ENCODE data around the gene ADGRA1.
"Not testable (repeated sequence)": the region's sequence is repeated elsewhere in the genome, so short reads cannot be mapped to it uniquely, and the experiment has no call there.

The ADGRA1 gene

GRCh38 chr10:133050371-133050770 lies 37.4 kb upstream of the ADGRA1 start:
- H3K9ac ChIP-seq = no peak overlapping the region
- no peaks in the 10 kb centered on the region for H3K4me1 ChIP-seq (ENCODE audit: low read depth, poor library complexity, severe bottlenecking)
- H4K20me1 ChIP-seq (ENCODE audit: insufficient read depth) = no peaks in the 10 kb centered on the region
- no peaks in the 10 kb centered on the region for H3K79me2 ChIP-seq (ENCODE audit: insufficient read depth, low read depth)
- H3K27me3 ChIP-seq (ENCODE audit: insufficient read depth, low read depth) = peaks cover 16% of the 10 kb centered on the region; the same call in 1 of the 2 replicates
- H3K4me3 ChIP-seq (IDR thresholded peaks at IDR 0.05; ENCODE audit: insufficient read depth, low read depth, low read length) = no peak overlapping the region
- H2AFZ ChIP-seq (ENCODE audit: low read depth) = no peak overlapping the region
- no peak for TF ChIP-seq CTCF (conservative IDR thresholded peaks at IDR 0.05; ENCODE audit: low read depth, low read length)
- no peak overlapping the region for H3K27ac ChIP-seq
- H3K36me3 ChIP-seq (ENCODE audit: insufficient read depth) = no peaks in the 10 kb centered on the region
- H3K4me2 ChIP-seq = no peak overlapping the region

DNA sequence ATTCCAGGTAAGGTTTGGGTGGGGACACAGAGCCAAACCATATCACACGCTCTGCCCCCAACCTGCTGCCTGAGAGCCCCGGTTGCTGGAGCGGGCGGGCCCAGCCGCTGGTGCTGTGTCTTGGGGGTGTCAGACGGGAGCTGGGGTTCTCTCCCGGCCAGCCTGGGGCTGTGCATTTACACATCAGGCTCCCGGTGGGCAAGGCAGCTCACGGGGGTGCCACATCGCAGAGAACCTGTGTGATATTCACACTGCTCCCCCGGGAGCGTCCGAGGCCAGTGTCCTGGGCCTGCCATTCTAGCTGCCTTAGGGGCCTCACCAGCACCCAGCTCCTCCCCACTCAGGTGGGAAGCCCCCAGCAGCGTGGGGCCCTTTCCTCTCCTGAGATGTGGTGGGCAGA lies 35.6 kb upstream of the ADGRA1 start:
- no peaks in the 10 kb centered on the region for H3K36me3 ChIP-seq (ENCODE audit: insufficient read depth)
- no peak for TF ChIP-seq CTCF (conservative IDR thresholded peaks at IDR 0.05; ENCODE audit: low read depth, low read length)
- no peaks in the 10 kb centered on the region for H3K4me1 ChIP-seq (ENCODE audit: low read depth, poor library complexity, severe bottlenecking)
- peaks cover under 1% of the 10 kb centered on the region; the same call in 1 of the 2 replicates for H3K27me3 ChIP-seq (ENCODE audit: insufficient read depth, low read depth)
- H3K79me2 ChIP-seq (ENCODE audit: insufficient read depth, low read depth) = no peaks in the 10 kb centered on the region
- H4K20me1 ChIP-seq (ENCODE audit: insufficient read depth) = no peaks in the 10 kb centered on the region
- H3K27ac ChIP-seq = no peak overlapping the region
- H3K9ac ChIP-seq = no peak overlapping the region
- H3K4me2 ChIP-seq = no peak overlapping the region
- no peak overlapping the region for H3K4me3 ChIP-seq (IDR thresholded peaks at IDR 0.05; ENCODE audit: insufficient read depth, low read depth, low read length)
- no peak overlapping the region for H2AFZ ChIP-seq (ENCODE audit: low read depth)

GRCh38 chr10:133053527-133054133 lies 34.1 kb upstream of the ADGRA1 start:
- H3K4me3 ChIP-seq (IDR thresholded peaks at IDR 0.05; ENCODE audit: insufficient read depth, low read depth, low read length); H3K4me2 ChIP-seq; H4K20me1 ChIP-seq (ENCODE audit: insufficient read depth); H3K4me1 ChIP-seq (ENCODE audit: low read depth, poor library complexity, severe bottlenecking); H3K9ac ChIP-seq; H3K79me2 ChIP-seq (ENCODE audit: insufficient read depth, low read depth); H2AFZ ChIP-seq (ENCODE audit: low read depth); H3K36me3 ChIP-seq (ENCODE audit: insufficient read depth); H3K27ac ChIP-seq; H3K27me3 ChIP-seq (ENCODE audit: insufficient read depth, low read depth): not testable (repeated sequence)

- no peak overlapping the region for H3K27ac ChIP-seq
- no peaks in the 10 kb centered on the region for H3K79me2 ChIP-seq (ENCODE audit: insufficient read depth, low read depth)
- H3K27me3 ChIP-seq (ENCODE audit: insufficient read depth, low read depth) = peaks cover 9% of the 10 kb centered on the region; the same call in 1 of the 2 replicates
- no peak overlapping the region for H3K4me2 ChIP-seq
- no peak for TF ChIP-seq CTCF (conservative IDR thresholded peaks at IDR 0.05; ENCODE audit: low read depth, low read length)
- no peak overlapping the region for H3K4me3 ChIP-seq (IDR thresholded peaks at IDR 0.05; ENCODE audit: insufficient read depth, low read depth, low read length)
- no peaks in the 10 kb centered on the region for H4K20me1 ChIP-seq (ENCODE audit: insufficient read depth)
- no peaks in the 10 kb centered on the region for H3K36me3 ChIP-seq (ENCODE audit: insufficient read depth)
- H3K9ac ChIP-seq = no peak overlapping the region
- H2AFZ ChIP-seq (ENCODE audit: low read depth) = no peak overlapping the region
- H3K4me1 ChIP-seq (ENCODE audit: low read depth, poor library complexity, severe bottlenecking) = no peaks in the 10 kb centered on the region
Measured at GRCh38 chr10:133055470-133055869, 32.3 kb upstream of the ADGRA1 start.

DNA sequence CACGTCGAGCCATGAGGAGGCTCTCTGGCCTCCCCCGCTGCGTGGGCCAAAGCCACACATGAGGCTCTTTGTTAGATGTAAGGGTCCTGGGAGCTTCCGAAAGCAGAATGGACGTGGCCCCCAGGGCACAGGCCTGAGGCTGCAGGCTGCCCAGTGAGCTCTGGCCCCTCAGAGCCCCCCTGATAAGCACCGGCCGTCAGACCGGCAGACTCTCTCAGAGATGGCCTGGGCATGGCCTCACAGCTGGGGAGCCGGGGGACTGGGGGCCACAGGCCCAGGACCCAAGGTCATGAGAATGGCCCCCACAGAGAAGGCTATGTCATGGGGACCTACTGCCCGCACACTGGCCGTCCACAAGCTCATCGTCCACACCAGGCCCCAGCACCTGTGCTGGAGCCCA lies 31.7 kb upstream of the ADGRA1 start:
- Histone ChIP-seq H3K79me2 (ENCODE audit: insufficient read depth, low read depth) (no peaks in the 10 kb centered on the region), H3K27me3 (ENCODE audit: insufficient read depth, low read depth) (peaks cover 10% of the 10 kb centered on the region; the same call in 1 of the 2 replicates), H3K36me3 (ENCODE audit: insufficient read depth) (no peaks in the 10 kb centered on the region), H3K4me2 (no peak overlapping the region), H3K4me1 (ENCODE audit: low read depth, poor library complexity, severe bottlenecking) (no peaks in the 10 kb centered on the region), H3K27ac (no peak overlapping the region), H3K4me3 (IDR thresholded peaks at IDR 0.05; ENCODE audit: insufficient read depth, low read depth, low read length) (no peak overlapping the region), H3K9ac (no peak overlapping the region), H4K20me1 (ENCODE audit: insufficient read depth) (no peaks in the 10 kb centered on the region), H2AFZ (ENCODE audit: low read depth) (no peak overlapping the region)
- TF ChIP-seq CTCF (conservative IDR thresholded peaks at IDR 0.05; ENCODE audit: low read depth, low read length) = no peak

All from KMS-11 (cell line).